ENCODE results near the gene KRT16.
"Not testable (repeated sequence)": the region's sequence is repeated elsewhere in the genome, so short reads cannot be mapped to it uniquely, and the experiment has no call there.

Gene KRT16

DNA sequence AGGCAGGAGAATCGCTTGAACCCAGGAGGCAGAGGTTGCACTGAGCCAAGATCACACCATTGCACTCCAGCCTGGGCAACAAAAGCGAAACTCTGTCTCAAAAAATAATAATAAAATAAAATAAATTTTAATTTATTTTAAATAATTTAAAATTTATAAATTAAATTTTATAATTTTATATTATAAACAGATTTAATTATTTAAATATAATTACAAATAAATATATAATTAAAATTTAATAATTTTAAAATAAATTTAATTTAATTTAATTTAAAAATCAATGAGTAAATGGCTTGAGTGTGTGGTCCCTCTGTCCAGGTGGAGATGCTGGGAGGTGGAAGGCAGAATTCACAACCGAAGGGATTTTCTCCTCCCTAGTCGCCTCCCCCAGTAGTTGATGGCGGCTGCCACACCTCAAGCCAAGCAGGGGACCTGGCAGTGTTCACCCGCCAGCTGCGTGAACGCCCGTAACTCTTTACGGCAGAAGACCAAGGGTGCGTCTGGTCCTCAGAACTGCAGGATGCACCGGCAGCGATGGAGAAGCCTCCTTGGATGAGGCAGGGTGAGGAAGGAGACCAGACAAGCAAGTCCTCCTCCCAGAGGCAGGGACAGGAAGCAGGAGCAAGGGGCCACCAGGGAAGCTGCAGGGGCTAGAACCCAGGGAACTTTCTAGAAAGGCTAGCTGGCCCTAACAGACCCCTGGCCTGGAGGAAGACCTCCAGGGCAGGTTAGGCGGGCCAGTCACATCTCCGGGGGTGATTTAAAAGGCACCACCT lies 34.7 kb upstream of the KRT16 start:
- no peak for DNase-seq

DNA sequence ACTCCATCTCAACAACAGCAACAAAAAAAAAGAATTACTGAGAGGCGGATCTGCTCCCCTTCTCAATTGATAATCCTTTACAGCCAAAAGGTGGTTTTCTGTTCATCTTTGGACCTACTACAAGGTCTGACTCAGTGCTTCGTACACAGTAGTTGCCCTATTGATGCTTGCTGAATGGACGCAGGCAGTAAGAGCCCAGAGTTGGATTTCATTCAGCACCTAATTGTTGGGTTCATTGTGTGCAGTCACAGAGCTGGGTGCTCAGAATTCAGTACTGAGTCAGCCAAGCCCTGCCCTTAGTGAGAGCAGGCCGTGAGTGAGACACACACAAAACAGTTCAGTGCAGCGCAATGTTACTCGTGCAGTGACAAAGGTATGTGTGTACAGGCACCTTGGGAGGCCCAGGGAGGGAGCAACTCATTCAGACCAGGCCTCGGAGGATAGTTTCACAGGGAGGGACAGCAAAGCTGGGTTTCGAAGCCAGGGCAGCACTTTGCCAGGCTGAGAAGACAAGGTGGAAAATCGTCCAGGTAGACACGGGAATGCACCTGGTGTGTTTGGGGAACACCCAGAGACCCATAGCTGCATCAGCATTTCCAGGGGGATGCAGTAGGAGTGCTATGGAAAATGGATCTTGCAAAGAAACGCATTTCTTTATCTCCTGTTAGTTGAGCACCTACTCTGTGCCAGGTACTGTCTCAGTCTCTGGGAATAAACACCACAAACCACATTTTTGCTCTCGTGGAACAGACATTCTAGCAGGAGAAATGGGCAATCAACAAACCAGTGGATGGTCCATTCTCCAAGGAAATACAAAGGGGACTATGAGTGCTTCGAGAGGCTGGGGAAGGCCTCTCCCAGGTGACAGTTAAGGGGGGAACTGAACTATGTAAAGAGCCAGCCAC lies 29.9 kb upstream of the KRT16 start:
- no peak for DNase-seq

DNA sequence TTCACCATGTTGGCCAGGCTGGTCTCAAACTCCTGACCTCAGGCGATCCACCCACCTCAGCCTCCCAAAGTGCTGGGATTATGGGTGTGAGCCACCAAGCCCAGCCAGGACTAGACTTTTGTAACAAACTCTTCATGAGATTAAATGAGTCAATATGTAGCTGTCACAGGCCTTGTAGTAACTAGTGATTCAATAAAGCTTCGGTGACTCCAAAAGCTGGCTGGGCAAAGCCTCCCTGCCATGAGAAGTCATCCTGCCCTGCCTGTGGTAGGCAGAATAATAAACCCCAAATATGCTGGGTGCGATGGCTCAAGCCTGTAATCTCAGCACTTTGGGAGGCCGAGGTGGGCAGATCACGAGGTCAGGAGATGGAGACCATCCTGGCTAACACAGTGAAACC lies 28.0 kb upstream of the KRT16 start:
- not testable (repeated sequence) for DNase-seq

DNA sequence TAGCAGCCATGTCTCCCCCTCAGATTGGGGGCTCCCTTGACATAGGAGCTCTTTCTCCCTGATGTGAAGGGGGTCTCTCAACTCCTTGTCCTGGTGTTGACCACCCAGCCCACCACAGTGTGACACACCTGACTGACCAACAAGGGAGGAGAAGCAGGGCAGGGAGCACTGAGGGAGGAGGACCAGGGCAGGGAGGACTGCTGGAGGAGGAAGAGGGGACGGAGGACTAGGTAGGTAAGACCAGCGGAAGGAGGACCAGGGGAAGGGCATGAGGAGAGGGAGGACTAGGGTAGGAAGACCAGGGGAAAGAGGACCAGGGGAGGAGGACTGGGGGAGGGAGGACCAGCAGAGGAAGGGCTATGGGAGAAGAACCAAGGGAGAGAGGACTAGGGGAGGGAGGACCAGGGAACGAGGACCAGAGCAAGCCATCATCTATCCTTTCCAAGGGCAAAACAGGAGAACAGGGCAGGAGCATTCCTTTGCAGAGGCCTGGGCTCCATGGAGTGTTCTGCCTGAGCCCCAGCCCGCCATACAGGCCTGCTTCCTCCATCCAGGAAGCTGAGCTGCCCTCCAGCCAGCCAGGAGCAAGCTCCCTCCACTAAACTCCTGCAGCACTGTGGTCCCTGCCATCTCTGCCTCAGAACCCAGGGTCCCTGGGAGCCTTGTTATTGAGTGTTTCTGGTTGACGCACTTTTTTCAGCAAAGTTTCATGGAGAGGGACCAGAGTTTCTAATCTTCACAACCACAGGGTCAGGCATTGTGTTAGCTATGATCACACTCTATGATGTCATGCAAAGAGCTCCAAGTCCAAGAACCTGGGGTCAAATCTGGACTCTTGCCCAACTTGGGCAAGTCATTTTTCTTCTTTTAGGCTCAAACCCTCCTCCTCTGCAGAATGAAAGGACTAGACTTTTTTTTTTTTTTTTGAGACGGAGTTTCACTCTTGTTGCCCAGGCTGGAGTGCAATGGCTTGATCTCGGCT lies 27.2 kb upstream of the KRT16 start:
- no peak for DNase-seq

DNA sequence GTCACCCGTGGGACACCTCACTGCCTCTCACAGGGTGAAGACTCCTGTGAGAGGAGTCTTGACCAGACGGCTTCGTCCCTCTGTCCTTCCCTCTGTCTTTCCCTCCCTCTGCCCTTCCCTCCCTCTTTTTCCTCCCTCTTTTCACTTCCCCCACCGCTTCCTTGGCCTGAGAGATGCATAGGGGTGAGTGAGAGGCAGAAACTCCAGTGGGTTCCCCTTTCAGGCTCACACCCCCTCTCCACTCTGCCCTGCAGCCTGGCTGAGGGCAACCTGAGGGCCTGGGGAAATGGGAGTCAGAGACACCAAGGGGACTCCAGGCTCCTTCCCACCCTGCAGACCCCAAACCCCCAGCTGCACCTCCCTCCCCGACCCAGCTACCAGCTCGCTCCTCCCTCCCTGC lies 26.4 kb upstream of the KRT16 start:
- DNase-seq = no peak

DNA sequence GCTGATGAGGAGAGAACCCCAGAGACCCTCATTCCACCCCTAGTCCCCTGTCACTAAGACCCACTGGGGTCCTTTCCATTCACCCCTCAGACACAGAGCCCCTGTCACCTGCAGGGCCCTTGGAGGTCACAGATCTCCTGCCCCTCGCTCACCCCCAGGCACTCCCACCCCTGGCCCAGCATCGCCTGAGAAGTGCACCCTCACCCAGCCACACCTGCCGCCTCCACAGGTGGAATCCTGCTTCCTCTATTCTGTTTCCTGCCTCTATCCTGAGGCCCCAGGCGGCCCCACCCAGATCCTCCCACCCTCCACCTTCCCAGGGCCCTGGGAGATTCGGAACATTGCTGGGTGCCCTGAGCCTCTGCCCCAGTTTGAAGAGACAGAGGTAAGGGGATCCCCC lies 25.6 kb upstream of the KRT16 start:
- no peak for DNase-seq

DNA sequence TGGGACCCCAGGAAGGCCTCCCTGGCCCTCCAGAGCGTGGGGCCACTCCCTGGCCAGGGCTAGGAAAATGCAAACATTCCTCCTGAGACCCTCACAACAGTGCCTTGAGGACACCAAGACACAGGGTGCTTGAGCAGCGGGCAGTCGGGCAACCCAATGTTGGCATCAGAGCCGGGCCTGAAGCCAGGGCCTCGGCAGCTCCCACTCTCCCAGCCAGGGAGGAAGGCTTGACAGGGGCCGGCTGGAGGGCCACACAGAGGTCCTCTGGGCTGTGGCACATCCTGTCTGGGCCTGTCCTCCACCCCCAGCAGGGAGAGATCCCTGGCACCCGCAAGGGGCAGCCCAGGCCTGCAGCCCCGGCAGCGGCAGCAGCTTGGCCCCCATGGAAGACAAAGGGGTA lies 24.1 kb upstream of the KRT16 start:
- DNase-seq = no peak

DNA sequence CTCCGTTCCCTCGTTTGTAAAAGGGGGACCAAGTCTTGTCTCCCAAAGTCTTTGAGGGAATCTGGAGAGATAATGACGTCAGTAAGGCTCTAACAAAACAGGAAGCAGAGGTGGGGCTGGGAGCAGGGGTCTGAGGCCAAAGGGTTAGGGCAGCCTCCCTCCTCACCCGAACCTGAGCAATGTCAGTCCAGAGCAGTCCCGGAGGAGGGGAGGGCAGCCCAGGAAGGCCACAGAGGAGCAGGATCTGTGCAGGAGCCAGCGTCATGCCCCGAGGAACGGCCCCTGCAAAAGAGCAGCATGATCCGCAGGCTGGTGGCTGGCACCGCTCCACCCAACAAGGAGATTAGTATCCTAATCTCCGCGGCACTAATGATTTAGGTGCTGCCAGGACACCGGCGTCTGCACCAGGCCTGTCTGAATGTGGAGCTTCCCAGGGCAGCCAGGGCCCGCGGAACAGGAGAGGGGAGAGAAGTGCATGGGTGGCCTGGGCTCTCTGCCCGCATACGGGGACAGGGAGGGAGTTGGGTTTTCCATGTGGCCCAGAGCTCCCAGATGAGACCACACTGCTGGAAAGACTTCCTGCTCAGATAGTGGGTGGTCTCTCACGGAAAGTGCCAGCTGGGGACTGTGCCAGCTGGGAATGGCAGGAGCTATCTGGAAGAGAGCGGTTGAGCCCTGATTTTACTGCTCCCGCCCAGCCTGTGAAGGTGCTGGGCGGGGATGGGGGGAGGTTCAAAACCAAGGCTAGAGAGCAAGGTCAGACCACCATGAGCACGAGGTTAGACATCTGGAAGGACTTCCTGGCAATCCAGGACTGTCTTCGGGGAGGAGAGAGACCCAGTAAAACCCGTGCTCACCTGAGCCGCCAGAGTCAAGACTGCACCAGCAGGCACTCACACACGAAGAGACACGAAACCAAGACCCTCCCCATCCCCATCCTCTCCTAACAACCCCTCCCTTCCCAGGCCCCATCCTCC lies 22.8 kb upstream of the KRT16 start:
- no peak for DNase-seq

DNA sequence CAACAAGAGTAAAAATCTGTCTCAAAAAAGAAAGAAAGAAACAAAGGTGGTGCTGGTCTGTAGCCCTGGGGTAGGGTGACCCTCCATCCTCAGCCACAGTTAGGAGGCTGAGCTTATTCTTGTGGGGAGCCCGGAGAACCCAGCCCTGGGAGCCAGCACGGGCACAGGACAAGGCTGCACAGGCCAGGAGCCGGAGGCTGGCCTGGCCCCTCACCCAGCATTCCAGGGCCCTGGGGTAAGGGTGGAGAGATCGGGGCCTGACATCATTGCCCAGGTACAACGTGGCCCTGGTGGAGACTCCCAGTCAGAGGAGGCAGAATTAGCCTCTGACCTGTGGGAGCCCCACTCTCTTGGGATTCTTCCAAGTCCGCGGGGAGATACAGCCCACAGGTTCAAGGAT lies 22.1 kb upstream of the KRT16 start:
- DNase-seq = no peak

DNA sequence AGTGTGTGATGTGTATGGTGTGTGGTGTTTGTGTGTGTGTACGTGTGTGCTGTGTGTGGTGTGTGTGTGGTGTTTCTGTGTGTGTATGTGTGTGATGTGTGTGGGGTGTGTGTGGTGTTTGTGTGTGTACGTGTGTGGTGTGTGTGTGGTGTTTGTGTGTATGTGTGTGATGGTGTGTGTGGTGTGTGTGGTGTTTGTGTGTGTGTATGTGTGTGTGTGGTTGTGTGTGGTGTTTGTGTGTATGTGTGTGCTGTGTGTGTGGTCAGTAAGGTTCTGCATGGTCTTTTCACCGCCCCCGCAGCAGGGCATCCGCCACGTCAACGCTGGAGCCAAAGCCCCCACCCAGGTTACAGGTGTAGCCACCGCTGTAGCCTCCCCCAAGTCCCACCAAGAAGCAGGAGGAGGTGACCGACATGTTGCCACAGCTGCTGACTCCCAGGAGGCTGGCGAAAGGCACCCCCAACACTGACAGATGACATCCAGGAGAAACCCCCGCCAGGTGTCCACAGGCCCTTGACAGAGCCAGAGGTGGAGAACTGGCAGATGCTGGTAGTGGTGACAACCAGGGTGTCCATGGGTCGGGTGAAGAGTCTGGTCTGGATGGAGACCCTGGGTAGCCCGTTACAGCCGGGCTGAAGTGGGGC lies 21.1 kb upstream of the KRT16 start:
- DNase-seq = no peak

DNA sequence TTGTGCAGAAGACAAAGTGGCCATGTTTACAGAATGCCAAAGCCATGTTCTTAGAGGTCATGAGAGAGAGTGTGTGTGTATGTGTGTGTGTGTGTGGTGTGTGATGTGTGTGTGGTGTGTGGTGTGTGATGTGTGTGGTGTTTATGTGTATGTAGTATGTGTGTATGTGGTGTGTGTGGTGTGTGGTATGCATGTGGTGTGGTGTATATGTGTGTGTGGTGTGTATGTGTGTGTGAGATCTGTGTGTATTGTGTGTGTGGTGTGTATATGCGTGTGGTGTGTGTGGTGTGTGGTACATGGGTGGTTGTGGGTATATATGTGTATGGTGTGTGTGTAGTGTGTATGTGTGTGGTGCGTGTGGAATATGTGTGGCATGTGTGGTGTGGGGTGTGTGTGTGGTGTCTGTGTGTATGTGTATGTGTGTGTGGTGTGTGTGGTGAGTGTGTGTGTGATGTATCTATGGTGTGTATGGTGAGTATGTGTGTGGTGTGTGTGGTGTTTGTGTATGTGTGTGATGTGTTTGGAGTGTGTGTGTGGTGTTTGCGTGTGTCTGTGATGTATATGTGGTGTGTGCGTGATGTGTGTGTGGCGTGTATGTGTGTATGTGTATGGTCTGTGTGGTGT lies 20.0 kb upstream of the KRT16 start:
- DNase-seq = no peak

DNA sequence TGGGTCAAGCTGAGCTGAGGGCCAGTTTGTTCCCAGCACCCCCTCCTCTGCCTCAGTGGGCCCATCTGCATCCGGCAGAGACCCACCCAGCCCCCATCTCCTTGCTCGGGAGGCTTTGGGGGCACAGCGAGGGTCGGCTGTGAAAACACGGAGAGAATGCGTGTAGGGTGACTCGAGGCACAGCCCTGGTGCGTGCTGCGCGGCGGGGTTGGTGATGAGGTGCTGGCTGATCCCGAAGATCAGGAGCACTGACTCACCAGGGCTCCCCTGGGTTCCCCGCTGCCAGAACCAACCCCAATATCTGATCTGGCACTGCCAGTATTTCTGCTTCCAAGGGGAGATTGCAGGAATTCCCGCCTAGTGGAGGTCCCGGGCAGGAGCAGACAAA lies 19.3 kb upstream of the KRT16 start:
- DNase-seq = no peak

DNA sequence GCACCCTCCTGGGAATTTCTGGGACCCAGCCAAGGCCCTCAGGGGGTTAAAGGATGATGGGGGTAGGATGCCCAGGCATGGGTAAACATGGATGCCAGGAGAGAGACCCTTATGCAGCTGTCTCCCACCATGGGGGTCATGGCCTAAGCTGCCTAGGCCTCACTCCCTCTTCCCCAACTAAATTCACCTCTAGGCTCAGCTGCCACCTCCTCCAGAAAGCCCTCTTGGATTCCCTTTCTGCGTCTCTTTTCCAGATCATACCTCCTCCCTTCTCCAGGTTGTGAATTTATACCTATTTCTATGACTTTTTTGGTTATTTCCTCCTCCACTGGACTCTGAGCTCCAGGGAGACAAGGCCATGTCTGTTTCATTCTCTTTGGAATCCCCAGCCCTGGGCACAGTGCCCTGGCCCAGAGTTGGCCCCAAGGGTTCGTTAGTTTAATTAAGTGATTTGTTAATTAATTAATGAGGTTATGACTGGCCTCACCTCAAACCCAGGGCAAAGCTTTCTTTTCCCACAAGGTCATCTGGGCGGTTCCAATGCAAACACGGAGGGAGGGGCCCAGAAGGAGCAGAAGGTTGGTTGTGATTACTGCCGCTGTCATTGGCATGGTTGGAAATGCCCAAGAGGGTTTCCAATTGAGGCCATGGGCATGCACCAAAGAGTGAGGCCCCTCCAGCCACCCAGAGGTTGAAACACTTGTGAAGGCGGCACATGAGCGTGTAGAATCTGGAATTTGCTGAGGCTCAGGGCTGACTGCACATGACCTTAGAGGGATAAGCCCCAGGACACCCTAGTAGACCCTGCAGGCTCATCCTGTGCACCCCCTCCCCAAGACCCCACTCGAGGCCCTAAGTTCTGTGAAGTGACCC lies 18.7 kb upstream of the KRT16 start:
- DNase-seq = no peak

DNA sequence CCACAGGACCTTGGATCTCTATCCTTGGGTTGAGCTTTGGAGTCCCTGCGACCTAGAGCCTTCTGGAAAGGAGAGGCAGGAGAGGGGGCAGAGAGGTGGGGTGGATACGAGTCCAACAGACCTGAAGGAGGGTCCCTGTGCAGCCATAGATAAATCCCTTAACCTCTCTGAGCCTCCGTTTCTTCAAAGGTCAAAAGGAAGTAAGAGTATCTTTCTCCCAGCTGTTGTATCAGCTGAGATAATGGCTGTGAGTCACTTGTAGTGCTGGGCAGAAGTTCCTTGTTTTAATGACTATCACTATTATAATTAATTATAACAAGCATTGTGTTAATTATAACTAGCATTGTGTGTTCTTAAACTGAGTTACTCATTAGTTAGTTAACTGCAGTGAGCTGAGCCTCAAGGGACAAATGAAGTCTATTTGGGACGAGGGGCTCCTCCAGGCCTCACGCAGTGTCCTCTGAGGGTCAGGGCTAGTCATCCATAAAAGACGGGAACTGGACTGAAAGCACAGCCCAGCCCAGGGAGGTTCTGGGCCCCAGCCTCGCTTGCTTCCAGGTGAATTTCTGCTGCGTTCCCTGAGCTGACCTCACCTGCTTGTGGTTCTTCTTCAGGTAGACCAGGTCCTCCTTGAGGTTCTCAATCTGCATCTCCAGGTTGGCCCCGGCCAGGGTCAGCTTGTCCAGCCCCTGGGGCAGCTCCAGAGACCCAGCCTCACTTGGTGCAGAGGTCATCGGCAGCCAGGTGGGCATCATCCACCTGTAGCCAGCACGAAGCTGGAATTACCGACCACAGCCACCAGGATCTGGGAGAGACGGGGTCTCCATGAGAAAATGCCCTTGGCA lies 17.5 kb upstream of the KRT16 start:
- no peak for DNase-seq

DNA sequence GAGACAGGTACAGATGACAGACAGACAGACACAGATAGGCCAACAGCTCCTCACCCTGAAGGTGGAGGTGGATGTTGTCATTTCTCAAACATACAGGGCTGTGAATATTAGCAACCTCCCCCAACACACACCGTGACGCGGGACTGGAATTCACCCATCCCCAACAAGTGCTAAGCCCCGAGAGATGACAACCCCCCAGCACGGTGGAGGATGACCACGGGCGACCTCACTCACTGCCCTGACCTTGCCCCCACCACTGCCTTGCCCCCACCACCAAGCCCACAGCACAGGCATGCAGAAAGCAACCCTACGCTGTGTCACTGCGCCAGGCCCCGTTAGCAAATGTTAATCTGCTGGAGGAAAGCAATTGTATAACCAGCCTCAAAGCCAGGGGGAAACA lies 16.7 kb upstream of the KRT16 start:
- DNase-seq = no peak

DNA sequence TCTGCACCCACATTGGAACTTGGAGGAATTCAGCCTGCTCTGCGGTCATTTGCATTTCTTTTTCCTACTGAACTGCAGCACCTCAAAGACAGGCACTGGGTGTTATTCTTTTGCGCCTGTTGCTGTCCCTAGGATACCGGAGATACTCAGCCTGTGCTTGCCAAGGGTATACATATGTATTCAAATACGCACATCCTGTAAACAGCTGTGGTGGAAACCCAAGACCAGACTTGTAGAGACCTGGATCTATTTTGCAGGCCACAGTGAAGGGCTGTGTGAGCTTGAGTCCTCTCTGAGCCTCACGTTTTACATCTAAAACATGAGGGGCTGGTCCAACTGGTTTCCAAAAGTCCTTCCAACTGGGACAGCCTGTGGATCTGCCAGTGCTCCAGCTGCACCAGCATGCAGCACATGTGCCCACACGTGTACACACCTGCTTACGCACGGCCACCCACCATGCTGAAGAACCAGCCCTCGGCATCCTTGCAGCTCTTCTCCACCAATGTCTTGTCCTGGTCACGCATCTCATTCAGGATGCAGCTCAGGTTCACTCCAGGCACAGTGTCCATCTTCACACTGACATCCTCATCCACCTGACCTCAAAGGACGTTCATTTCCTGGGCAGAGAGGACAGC lies 16.2 kb upstream of the KRT16 start:
- not testable (repeated sequence) for DNase-seq

DNA sequence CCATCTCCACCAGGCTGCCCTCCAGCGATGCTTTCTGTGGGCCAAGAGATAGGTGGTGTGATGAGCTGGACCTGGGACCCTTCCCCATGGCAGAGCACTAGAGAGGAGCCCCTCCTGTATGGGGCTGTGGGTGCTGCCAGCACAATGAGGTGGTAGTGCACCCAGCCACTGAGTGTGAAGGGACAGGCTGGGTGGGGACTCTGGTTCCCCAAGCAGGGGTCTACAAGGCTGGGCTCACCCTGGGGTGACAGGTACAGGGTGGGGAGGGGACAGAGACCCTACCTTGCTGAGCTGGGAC lies 15.5 kb upstream of the KRT16 start:
- not testable (repeated sequence) for DNase-seq

DNA sequence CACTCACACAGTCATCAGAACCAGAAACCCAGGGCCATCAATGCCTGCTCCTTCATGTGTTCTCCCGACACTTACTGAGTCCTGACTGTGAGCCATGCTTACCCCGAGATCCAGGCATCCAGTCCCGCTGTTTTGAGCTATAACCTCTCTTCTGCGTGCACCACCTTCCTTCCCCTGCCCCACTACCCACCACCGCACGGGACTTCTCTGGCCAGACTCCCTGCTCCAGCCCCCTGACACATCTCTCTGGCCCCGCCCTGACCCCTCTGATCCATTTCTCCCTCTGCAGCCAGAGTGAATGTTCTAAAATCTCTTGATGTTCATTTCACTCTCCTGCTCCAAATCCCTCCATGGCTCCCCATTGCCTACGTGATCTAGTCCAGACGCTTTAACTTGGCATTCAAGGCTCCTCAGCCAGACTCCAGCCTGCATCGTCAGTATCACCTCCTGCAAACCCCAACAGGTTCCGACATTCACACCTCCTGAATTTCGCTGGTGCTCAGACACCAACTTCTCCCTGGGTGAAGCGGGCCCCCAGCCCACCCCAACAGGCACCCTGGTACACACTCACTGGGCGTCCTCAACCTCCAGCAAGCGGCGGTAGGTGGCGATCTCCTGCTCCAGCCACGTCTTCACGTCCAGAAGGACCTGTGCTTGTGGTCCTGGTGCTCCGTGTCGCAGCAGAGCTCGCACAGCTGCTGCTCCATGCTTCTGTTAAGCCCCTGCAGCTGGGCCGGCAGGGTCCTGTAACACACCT lies 14.9 kb upstream of the KRT16 start:
- DNase-seq = no peak
